GM18498 (cell line): ENCODE data around the gene ASIC2.

Source experiments
- ATAC-seq: cut with Tn5 transposase; IDR thresholded peaks from one replicate; pipeline ENCODE4 v1.9.1; 2021; ENCODE audit warnings: mild to moderate bottlenecking, moderate library complexity; ENCODE audit not compliant: unreplicated experiment

The ASIC2 gene

DNA sequence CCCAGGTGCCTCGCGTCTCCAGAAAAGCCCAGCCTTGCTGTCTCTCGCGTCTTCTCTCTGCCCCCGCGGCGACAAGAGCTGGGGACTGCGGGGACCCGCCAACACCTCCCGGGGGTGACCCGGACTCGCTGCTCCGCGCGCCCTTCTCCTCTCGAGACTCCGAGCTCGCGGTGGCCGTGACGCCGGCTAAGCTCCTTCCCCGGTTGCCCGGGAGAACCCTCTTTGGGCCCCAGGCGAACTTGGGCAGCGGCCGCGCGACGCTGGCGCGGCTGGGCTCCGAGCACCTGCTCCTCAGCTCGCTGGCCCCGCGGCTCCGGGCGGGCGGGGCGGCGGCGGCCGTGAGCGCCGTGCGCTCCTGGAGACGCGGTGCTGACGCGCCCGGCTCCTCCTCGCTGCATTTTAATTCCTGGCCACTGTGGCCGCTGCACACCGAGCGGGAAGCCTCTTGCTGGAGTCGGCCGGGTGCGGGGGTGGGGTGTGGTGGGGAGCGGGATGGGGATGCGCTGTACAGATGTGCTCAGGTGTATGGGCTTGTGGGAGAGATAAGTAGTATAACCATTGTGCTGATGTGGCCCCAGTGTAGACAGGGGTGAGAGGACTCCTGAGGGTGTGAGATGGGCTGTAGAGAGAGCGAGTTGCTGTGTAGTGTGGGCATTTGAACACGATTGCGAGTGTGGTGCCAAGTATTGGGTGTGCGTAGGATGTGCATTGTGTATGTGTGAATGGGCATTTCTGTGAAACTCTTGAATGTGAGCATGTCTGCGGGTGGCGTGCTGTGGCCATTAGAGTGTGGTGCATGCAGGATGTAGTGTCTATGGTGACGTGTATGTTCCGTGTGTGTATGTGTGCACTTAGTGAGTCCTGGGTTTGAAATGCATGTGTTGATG lies at the start of gene ASIC2:
TSS of gene ASIC2 (minus strand) at position 315 of the 887 bp plus-strand sequence.
- no peak for ATAC-seq

DNA sequence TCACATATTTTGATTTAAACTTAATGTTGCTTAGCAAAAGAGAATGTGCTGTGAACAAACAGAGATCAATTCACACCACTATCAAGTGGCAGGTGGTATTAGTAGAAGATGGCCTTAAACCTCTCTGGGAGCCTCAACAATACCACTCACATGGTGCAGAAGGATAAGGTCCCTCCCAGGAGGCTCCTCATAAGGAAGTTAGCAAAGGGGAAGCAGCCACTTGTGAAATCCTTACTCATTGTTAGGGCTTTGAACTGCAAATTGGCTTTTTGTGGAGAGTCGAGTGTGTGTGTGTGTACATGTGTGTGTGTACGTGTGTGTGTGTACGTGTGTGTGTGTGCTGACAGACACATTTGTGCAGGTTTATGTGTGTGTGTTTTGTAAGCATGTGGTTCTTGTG lies 48.9 kb upstream of the ASIC2 start:
- ATAC-seq, result no peak

GRCh38 chr17:33338242-33338641 lies 45.1 kb upstream of the ASIC2 start:
- no peak for ATAC-seq

DNA sequence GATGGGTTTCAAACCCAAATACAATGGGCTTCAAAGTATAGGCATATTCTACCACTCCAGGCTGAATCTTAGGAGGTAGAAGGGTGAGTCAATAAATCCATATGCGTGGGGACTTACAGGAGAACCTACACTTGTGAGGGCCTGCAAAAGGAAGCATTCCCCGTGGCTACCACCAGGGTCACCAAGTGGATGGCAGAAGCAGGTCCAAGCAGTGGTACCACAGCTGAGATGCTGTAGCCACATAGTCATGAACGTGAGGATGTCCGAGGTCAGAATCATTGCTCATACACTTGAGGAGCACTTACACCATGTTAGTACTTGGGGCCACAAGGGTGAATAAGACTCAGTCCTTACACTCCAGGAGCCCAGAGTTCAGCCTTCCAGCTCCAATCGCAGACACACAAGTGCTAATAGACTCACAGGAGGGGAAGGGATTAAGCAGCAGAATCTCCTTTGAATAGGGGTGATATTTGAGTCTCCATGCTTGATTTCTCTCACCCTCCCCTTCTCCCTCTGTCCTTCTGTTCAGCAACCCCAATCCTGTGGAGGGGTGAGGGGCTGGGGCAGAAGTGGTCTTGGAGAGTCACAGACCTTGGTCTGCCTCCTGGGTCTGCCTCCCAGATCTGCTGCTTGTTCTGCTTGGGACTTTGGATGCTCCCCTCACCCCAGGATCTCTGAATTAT lies 42.5 kb upstream of the ASIC2 start:
- no peak for ATAC-seq

- no peak for ATAC-seq
Measured at GRCh38 chr17:33334703-33335102, 41.6 kb upstream of the ASIC2 start.

GRCh38 chr17:33330877-33331276 lies 37.8 kb upstream of the ASIC2 start:
- no peak for ATAC-seq

DNA sequence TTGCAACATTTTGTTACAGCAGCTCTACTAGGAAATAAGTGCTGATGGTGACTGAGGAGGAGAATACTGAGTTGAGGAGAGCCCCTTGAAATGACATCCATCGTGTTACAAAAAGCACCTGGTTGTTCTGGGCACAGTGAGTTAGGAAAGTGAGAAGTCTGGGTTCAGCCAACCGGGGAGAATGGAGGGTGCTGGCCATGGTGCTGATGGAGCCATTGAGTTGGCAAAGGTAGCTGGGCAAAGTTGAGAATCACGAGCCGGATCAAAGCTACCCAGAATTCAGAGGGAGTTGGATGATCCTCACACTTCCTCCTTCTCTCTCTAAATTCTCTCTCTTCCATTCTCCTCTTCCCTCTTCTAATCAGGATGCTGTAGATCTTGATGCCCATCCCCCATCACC lies 35.0 kb upstream of the ASIC2 start:
- no peak for ATAC-seq

DNA sequence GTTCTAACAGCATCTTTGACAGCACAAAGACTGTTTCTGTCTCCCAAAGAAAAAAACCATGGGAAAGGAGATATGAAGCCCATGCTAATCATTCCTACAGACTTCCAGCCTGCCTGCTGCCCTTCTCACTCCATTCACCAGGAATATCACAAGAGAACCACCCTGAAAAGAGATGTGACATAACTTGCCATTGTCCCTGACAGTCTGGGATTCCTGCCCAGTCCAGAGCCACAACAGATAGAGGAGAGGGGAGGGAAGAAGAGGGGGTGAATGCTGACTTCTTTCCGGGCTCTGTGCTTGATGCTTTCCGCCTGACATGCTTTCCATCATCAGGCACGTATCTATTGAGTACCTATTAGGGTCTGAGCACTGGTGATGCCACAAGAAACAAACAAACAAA lies 31.6 kb upstream of the ASIC2 start:
- no peak for ATAC-seq

- ATAC-seq, result no peak
Measured at GRCh38 chr17:33322063-33322462, 29.0 kb upstream of the ASIC2 start.

GRCh38 chr17:33318241-33318640 lies 25.1 kb upstream of the ASIC2 start:
- no peak for ATAC-seq

GRCh38 chr17:33316746-33317145 lies 23.7 kb upstream of the ASIC2 start:
- ATAC-seq, result no peak

GRCh38 chr17:33310296-33310695 lies 17.2 kb upstream of the ASIC2 start:
- no peak for ATAC-seq

DNA sequence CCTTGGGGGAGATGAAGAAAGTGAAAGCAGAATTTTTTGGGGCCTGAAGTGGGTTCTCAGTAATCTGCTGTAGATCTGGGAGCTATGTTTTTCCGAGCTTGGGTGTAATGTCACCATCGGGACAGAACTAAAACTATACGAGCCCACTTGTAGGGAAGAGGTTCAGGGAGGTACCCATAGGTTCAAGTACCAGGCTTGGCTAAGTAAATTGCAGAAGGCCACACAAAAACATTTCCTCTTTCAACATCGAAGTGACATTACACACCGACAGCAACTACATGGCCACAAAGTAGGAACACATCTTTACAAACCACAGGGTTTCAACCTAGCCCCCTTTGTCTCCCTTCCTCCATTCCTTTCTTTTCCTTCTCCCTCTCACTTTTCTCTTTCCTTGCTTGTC lies 10.2 kb upstream of the ASIC2 start:
- ATAC-seq, result no peak

DNA sequence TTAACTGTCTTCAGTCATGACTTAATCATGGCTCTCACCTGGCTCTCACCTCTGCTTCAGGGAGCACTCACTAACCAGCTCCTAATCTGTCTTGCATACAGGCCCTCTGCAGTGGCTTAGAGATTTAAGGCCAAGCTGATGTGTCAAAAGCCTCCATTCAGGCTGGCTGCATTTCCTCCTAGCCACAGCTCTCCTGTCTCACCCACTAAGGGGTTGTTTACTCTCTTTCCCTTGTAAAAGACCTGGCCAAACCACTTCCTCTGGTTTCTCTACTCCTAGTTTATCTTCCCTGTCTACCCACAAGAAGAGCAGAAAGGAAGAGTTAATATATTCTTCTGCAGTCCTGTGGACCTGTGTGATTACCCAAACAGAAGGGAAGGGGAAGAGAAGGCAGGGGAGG lies 9.3 kb upstream of the ASIC2 start:
- no peak for ATAC-seq

- ATAC-seq, result no peak
Measured at GRCh38 chr17:33300241-33300640, 7.1 kb upstream of the ASIC2 start.

DNA sequence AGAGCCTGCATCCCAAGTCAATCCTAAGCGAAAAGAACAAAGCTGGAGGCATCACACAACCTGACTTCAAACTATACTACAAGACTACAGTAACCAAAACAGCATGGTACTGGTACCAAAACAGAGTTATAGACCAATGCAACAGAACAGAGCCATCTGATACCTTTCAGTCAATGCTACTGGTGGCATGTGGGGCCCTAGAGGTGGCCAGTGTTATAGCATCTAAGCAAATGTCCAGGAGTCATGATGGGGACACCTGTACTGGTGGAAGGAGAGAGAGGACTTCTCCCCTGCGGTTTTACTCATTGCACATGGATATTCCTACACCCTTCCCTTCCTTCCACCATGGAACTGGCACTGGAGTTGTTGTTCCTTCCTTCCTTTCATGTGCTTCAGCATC lies 6.0 kb upstream of the ASIC2 start:
- no peak for ATAC-seq

GRCh38 chr17:33297643-33298042 lies 4.5 kb upstream of the ASIC2 start:
- no peak for ATAC-seq

- ATAC-seq, result no peak
Measured at GRCh38 chr17:33294994-33295393, 1.9 kb upstream of the ASIC2 start.

DNA sequence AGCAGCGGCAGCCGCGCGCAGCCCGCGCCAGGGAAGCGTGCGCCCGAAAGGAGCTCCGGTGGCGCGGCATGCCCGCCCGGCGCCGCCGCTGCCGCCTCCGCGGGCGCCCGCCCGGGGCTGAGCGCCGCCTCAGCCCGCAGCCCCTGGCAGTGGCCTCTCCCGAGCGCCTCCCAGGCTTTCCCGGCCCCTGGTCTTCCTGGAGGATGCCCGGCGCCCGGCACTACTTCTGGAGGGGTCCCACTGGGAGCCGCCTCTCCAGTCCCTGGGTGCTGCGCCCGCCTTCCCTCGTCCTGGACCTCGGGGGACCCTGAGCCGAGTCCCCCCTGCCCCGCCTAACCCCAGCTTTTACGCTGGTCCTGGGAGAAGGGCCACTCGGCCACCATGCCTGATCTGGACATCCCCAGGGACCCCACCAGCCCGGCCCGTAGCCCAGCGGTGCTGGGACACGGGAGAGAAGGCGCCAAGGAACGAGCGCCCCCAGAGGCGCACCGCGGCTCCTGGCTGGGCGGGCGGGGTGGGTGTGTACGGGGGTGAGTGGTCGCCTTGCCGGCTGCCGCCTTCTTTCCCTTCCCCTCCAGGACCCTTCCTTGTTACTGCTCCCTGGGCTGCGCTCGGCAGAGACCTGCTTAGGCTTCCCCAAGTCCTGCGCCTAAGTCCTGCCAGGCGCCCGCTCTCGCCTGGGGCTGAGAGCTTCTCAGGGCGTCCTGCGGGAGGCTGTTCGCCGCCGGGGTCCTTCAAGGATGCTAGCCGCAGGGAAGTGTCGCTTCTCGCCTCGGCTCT lies 704 bp downstream of the ASIC2 start:
- no peak for ATAC-seq

GRCh38 chr17:33291248-33292200 lies 1.6 kb downstream of the ASIC2 start:
- no peak for ATAC-seq
